ENCODE data around the gene SOD3. TPM values are rescaled to one million over a fixed set of nuclear protein-coding genes. Genes with fewer than 3 reads are reported as not detected.

Gene SOD3
- total and polyA plus RNA-seq, 10 of the 15 experiments (the other 5 are each of a cell fraction or from before 2014, with no cell fraction given) = not detected

- ChIA-PET SMC1A (ENCODE audit: uncharacterized antibody, unreplicated experiment) (no interaction called here), RAD21 (ENCODE audit: unreplicated experiment) (no interaction called here), POLR2A (no interaction called here), CTCF (interaction anchor here (0.9 kb wide), 1 partner anchor 175 kb away, joined by 3 read pairs; no protein-coding TSS in a partner anchor)
- Histone ChIP-seq H3K4me1 (ENCODE audit: control insufficient read depth, insufficient read depth, low read length) (no peaks in the 10 kb centered on the region), H3K4me3 (no peak overlapping the region), H3K9ac (ENCODE audit: control insufficient read depth, insufficient read depth, low read length) (no peak overlapping the region), H3K79me2 (ENCODE audit: control insufficient read depth, insufficient read depth, low read length) (no peaks in the 10 kb centered on the region), H3K9me3 (replicated peaks; ENCODE audit: control insufficient read depth, insufficient read depth, low read length) (no peaks in the 10 kb centered on the region), H3K27me3 (replicated peaks in 1 of 2; ENCODE audit: control insufficient read depth in 2 of 2, insufficient read depth in 2 of 2, low read length in 1 of 2) (peaks cover 0 to 2% of the 10 kb centered on the region in 2 experiments; a peak in 1 of 4 replicates), H3K27ac (ENCODE audit: control insufficient read depth, insufficient read depth) (no peak overlapping the region), H3K4me2 (ENCODE audit: control insufficient read depth, insufficient read depth) (no peak overlapping the region), H2AFZ (ENCODE audit: control insufficient read depth, low read depth, low read length) (no peak overlapping the region), H4K20me1 (ENCODE audit: control insufficient read depth, insufficient read depth) (no peaks in the 10 kb centered on the region), H3K36me3 (ENCODE audit: control insufficient read depth in 2 of 2, insufficient read depth in 2 of 2, low read length in 1 of 2) (no peaks in the 10 kb centered on the region)
- in situ Hi-C loops (cut with MboI) (no loop called here), intact Hi-C loops (cut with micrococcal nuclease; ENCODE audit: unreplicated experiment) (no loop called here)
- TF ChIP-seq ZNF274 (IDR thresholded peaks at IDR 0.05; ENCODE audit: insufficient read depth, insufficient read length) (no peak), CTCF (IDR thresholded peaks at IDR 0.05 in 2 of 3, conservative IDR thresholded peaks at IDR 0.05 in 1 of 3; ENCODE audit: control insufficient read depth in 2 of 3, extremely low read depth in 1 of 3, insufficient read depth in 1 of 3, low read depth in 3 of 3, low read length in 3 of 3) (no peak), NFYB (IDR thresholded peaks at IDR 0.05; ENCODE audit: insufficient read depth, low read depth, low read length) (peak; percentile 57), EED (IDR thresholded peaks at IDR 0.05; ENCODE audit: low read depth) (no peak), FOXK2 (IDR thresholded peaks at IDR 0.05) (no peak), RAD51 (IDR thresholded peaks at IDR 0.05) (peak; percentile 62; the same call in 1 of the 2 replicates), POLR2A (IDR thresholded peaks at IDR 0.05; ENCODE audit: low read depth, low read length) (no peak), FOXM1 (IDR thresholded peaks at IDR 0.05; ENCODE audit: low read depth, low read length) (no peak), ESRRA (IDR thresholded peaks at IDR 0.05; ENCODE audit: low read length) (no peak), BCLAF1 (IDR thresholded peaks at IDR 0.05) (no peak), ZNF622 (IDR thresholded peaks at IDR 0.05) (no peak), GATAD2B (conservative IDR thresholded peaks at IDR 0.05; ENCODE audit: low read depth) (no peak), ZBTB33 (IDR thresholded peaks at IDR 0.05) (no peak), IKZF2 (IDR thresholded peaks at IDR 0.05) (no peak), ATF3 (IDR thresholded peaks at IDR 0.05; ENCODE audit: borderline replicate concordance, extremely low read depth, low read depth, low read length) (peak; percentile 32; the same call in 1 of the 2 replicates), NFIC (IDR thresholded peaks at IDR 0.05; ENCODE audit: low read depth, low read length) (no peak), IRF4 (IDR thresholded peaks at IDR 0.05; ENCODE audit: low read depth, low read length) (no peak), E2F4 (IDR thresholded peaks at IDR 0.05; ENCODE audit: low read depth, low read length) (no peak), JUNB (IDR thresholded peaks at IDR 0.05) (no peak)
- DNase-seq (ENCODE audit: low read depth, low spot score) (no peak), FAIRE-seq (no peak), ATAC-seq (no peak)
- WGBS (ENCODE audit: insufficient coverage, insufficient replicate concordance, low lambda C conversion rate, missing lambda C conversion rate) = 18% methylated on average over 6 of the region's 6 CpGs
- BruUV-seq (replicated peaks) = no TSS peak
Observed at GRCh38 chr4:24805566-24805965, 10.2 kb downstream of the SOD3 start.

All from GM12878 (cell line).